Caki2 (cell line): ENCODE measurements around the gene RAPGEF4. TPM values are rescaled to one million over a fixed set of nuclear protein-coding genes. Genes with fewer than 3 reads are reported as not detected.
"Not testable (repeated sequence)": the region's sequence is repeated elsewhere in the genome, so short reads cannot be mapped to it uniquely, and the experiment has no call there.

ENCODE experiments used
- DNase-seq: peaks from one replicate; pipeline ENCODE4 v3.0.0-alpha.2; 2015; ENCODE audit warnings: low read depth
- in situ Hi-C: cut with HindIII; loops from 2 replicates; pipeline ENCODE4 v1.10.0; 2016; ENCODE audit warnings: low sequenced_read_pairs, low pct_unique_long_range_greater_than_20kb, mixed read lengths
- total RNA-seq: library from RNA; depleted of rRNA; stranded (reverse); fragments of >200 nt; shearing (Covaris generic); gene quantifications from 2 replicates; pipeline ENCODE4 v1.2.3, GENCODE V29; 2014; ENCODE audit warnings: low replicate concordance

The RAPGEF4 gene
- total RNA-seq, 1 experiment from 2014 or later: not detected

GRCh38 chr2:173077506-173078177 is 342.0 kb downstream of the RAPGEF4 start:
- in situ Hi-C loops: no loop called here
- DNase-seq: no peak

GRCh38 chr2:173079141-173079540 is 343.5 kb downstream of the RAPGEF4 start:
- in situ Hi-C loops: no loop called here
- DNase-seq: no peak

GRCh38 chr2:173079973-173080860 is 344.6 kb downstream of the RAPGEF4 start:
- in situ Hi-C loops: no loop called here
- DNase-seq: no peak

GRCh38 chr2:173086518-173087213 is 351.0 kb downstream of the RAPGEF4 start:
- DNase-seq: no peak
- in situ Hi-C loops: no loop called here

- DNase-seq: no peak
- in situ Hi-C loops: no loop called here
Observed at GRCh38 chr2:173087214-173087581, 351.6 kb downstream of the RAPGEF4 start.

- in situ Hi-C loops: no loop called here
Observed at GRCh38 chr2:173087793-173088496, 352.3 kb downstream of the RAPGEF4 start.

GRCh38 chr2:173090276-173090877 is 354.7 kb downstream of the RAPGEF4 start:
- in situ Hi-C loops: no loop called here
- no peak for DNase-seq

More at GRCh38 chr2:173087793-173088496, 352.3 kb downstream of the RAPGEF4 start:
- DNase-seq: no peak

GRCh38 chr2:173090973-173091660 is 355.5 kb downstream of the RAPGEF4 start:
- DNase-seq: no peak
- in situ Hi-C loops: no loop called here

- no peak for DNase-seq
- in situ Hi-C loops: no loop called here
Observed at GRCh38 chr2:173091910-173092309, 356.3 kb downstream of the RAPGEF4 start.

- in situ Hi-C loops: no loop called here
- no peak for DNase-seq
Observed at GRCh38 chr2:173092844-173093402, 357.3 kb downstream of the RAPGEF4 start.

- DNase-seq, in situ Hi-C loops: not testable (repeated sequence)
Observed at GRCh38 chr2:173093617-173094016, 358.0 kb downstream of the RAPGEF4 start.

- in situ Hi-C loops: no loop called here
- DNase-seq: no peak
Observed at GRCh38 chr2:173094731-173095130, 359.1 kb downstream of the RAPGEF4 start.

- in situ Hi-C loops: no loop called here
- no peak for DNase-seq
Observed at GRCh38 chr2:173095356-173095755, 359.7 kb downstream of the RAPGEF4 start.

GRCh38 chr2:173099271-173099670 is 363.6 kb downstream of the RAPGEF4 start:
- DNase-seq: no peak
- in situ Hi-C loops: no loop called here

GRCh38 chr2:173099804-173100203 is 364.2 kb downstream of the RAPGEF4 start:
- in situ Hi-C loops: no loop called here

GRCh38 chr2:173101687-173102086 is 366.0 kb downstream of the RAPGEF4 start:
- in situ Hi-C loops: no loop called here
- no peak for DNase-seq

More at GRCh38 chr2:173099804-173100203, 364.2 kb downstream of the RAPGEF4 start:
- DNase-seq: no peak
